Stimulated activated CD4-positive, alpha-beta T cell treated with anti-CD3 and anti-CD28 coated beads, Interleukin-12 subunit alpha, Interleukin-12 subunit beta, amount 100 ng/mL, for 48 hours (primary cell): ENCODE data around the gene KLHDC4.
"Not testable (repeated sequence)": the region's sequence is repeated elsewhere in the genome, so short reads cannot be mapped to it uniquely, and the experiment has no call there.

Experiments used
- DNase-seq, 3 donors: peaks; one replicate each; pipeline ENCODE4 v3.0.0-alpha.2; 2020; ENCODE audit warnings: low read depth in 2 of 3, low spot score in 1 of 3

Gene KLHDC4

GRCh38 chr16:87744750-87745514, 20.9 kb downstream of the KLHDC4 start:
- DNase-seq: no peak

- no peak for DNase-seq
Observed at GRCh38 chr16:87742781-87743490, 22.9 kb downstream of the KLHDC4 start.

GRCh38 chr16:87741700-87742415, 23.9 kb downstream of the KLHDC4 start:
- no peak for DNase-seq

GRCh38 chr16:87740909-87741424, 24.8 kb downstream of the KLHDC4 start:
- DNase-seq: no peak

- no peak for DNase-seq
Observed at GRCh38 chr16:87740441-87740840, 25.3 kb downstream of the KLHDC4 start.

- DNase-seq: no peak
Observed at GRCh38 chr16:87739801-87740200, 26.0 kb downstream of the KLHDC4 start.

- DNase-seq: no peak
Observed at GRCh38 chr16:87736008-87736382, 29.8 kb downstream of the KLHDC4 start.

GRCh38 chr16:87735270-87736007, 30.3 kb downstream of the KLHDC4 start:
- DNase-seq: no peak

GRCh38 chr16:87734644-87735043, 31.1 kb downstream of the KLHDC4 start:
- no peak for DNase-seq

GRCh38 chr16:87733190-87733589, 32.6 kb downstream of the KLHDC4 start:
- no peak for DNase-seq

GRCh38 chr16:87731607-87732006, 34.2 kb downstream of the KLHDC4 start:
- DNase-seq: no peak

GRCh38 chr16:87729266-87729954, 36.4 kb downstream of the KLHDC4 start:
- no peak for DNase-seq

- DNase-seq: no peak
Observed at GRCh38 chr16:87728026-87728425, 37.8 kb downstream of the KLHDC4 start.

GRCh38 chr16:87727346-87727745, 38.4 kb downstream of the KLHDC4 start:
- DNase-seq: no peak

GRCh38 chr16:87726577-87726976, 39.2 kb downstream of the KLHDC4 start:
- not testable (repeated sequence) for DNase-seq

- DNase-seq: no peak
Observed at GRCh38 chr16:87725596-87726235, 40.1 kb downstream of the KLHDC4 start.

- no peak for DNase-seq
Observed at GRCh38 chr16:87724490-87725291, 41.1 kb downstream of the KLHDC4 start.

- no peak for DNase-seq
Observed at GRCh38 chr16:87723226-87723623, 42.6 kb downstream of the KLHDC4 start.

GRCh38 chr16:87722590-87723225, 43.1 kb downstream of the KLHDC4 start:
- no peak for DNase-seq
